ENCODE data around the gene SDK1.

The SDK1 gene

DNA sequence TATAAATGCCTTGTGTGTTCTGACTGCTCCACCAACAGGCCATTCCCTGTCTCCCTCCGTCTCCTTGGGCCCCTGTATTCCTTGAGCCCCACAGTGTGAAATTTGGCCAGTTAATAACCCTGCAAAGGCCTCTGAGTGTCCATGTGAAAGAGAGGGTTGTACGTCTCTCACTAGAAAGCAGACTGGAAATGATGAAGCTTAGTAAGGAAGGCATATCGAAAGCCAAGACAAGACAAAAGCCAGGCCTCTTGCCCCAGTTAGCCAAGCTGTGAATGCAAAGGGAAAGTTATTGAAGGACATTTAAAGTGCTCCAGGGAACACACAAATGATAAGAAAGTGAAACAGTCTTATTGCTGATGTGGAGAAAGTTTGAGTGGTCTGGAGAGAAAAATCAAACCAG lies 680.2 kb downstream of the SDK1 start:
- no peak for DNase-seq (ENCODE audit: low read depth in 2 of 2)

DNA sequence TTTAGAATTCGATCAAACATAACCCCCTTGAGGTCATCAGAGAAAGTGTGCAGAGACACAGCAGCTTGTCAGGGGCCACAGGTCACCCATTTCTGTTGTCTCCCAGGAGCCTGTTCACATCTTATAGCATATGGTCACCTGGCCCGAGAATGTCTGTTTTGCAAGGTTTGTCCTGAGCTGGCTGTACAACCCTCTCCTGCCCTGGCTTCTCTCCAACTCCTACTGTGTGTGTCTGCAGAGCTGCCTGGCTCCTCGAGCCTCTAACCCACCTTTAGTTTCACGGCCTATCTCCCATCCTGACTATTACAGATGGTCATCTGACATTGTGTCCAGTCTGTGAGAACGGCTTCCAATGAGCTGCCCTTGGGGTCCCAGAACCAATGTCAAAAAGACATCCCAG lies 683.4 kb downstream of the SDK1 start:
- DNase-seq (ENCODE audit: low read depth in 2 of 2) = no peak

DNA sequence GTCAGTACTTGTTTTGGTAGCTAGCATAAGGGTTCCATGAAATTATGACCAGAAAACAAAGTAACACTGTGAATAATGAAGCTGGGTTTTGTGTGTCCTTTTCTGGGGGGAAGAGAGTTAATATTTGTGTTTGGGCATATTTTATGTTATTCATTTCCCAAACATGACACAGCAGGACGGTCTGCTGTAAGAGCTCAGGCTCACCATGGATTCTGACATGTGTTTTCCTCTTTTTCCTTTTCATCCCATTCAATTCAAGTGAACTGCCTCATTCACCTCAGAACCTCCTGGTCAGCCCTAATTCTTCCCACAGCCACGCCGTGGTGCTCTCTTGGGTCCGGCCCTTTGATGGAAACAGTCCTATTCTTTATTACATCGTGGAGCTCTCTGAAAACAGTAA lies 685.9 kb downstream of the SDK1 start:
- DNase-seq (ENCODE audit: low read depth in 2 of 2) = no peak

DNA sequence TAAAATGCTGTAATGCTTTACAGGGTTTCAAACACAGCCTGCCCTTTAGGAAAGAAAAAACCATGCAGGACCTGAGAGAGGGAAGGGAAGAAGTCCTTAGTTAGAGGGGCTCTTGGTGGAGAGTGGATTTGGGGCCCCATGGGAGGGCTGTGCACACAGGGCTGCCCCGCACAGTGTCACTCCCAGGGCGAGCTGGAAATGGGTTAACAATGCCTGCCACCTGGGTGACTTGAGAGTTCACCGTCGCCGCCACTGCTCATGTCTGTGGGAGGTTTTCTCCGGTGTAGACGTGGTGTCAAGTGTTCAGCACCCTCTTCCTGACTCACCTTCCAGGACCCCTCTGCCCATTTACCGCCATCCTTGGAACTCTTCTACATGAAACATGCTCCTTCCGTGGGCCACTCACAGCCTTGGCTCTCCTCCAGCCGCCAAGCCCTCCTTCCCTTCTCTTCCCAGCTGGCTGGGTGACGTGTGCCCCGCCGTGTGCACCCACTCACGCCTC lies 686.4 kb downstream of the SDK1 start:
- DNase-seq (ENCODE audit: low read depth in 2 of 2) = no peak

DNA sequence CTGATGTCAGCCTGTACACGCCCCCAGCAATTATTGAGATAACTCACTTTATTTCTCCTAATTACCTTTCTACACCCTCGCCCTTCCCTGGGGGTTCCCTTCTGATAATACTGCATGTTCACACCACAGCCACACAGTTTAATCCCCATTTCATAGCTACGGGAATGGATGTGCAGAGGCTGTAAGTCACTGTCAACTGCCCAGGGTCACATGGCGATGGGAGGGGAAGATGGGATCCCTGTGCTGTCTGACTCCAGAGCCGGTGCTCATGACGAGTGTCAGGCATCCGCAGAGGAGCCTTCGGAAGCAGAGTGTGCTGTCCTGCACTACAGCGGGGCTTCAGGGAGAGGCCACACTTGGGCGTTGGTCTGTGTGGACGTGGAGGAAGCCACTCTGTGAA lies 688.7 kb downstream of the SDK1 start:
- no peak for DNase-seq (ENCODE audit: low read depth in 2 of 2)

DNA sequence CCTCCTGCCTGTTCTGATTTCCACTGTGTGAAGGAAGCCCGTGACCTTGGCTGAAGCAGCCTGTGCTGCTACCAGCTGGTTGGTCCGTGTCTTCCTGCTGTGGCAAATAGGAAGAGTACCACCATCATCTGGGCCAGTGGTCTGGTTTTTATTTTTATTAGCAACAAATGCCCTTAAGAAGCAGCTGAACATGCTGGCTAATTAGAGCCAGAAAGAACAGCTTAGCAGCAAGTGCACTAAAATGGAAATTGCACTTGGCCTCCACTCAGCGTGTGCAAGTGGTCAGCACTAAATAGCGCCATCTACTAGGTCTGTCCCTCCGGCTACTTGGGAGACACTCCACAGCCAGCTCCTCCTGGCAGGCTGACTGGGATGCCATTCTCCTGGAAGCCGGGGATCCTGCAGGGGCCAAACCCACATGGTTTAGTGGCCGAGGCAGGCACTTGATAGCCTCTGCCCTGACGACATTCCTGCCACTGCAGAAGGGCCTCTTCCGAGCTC lies 690.7 kb downstream of the SDK1 start:
- DNase-seq (ENCODE audit: low read depth in 2 of 2) = no peak

DNA sequence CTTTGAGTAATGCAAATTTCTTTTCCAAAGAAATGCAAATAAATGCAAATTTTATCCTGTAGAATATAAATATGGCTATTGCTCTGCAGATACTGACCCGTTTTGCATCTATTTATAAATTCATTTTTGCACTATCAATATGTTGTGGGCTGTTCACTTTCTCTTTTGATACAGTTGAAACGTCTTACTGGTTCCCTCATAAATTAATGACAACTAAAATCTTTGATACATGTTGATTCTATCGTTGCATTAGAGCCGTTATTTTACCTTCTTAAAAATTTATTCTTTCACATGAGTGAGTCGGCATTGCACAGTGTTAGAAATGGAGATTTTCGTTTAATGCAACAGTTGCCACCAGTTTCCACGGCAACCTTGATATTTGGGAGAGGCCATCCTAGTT lies 691.8 kb downstream of the SDK1 start:
- DNase-seq (ENCODE audit: low read depth in 2 of 2) = no peak

DNA sequence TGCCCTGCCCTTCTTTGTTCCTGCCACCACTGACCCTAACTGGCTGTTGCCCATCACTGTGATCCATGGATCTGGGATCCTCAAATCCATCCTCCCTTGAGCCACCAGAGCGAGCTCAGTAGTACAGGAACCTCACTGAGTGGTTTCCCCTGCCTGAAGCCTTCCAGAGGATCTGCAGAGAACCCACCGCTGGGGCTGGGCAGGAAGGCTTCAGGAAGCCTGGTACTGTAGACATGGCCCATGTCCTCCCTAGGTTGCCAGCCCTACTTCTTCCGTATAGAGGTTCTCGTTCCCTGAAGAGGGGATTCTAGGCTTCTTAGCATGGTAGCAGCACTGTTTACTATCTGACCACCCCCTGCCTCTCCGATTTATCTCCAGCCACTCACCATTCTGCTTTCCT lies 693.7 kb downstream of the SDK1 start:
- no peak for DNase-seq (ENCODE audit: low read depth in 2 of 2)

DNA sequence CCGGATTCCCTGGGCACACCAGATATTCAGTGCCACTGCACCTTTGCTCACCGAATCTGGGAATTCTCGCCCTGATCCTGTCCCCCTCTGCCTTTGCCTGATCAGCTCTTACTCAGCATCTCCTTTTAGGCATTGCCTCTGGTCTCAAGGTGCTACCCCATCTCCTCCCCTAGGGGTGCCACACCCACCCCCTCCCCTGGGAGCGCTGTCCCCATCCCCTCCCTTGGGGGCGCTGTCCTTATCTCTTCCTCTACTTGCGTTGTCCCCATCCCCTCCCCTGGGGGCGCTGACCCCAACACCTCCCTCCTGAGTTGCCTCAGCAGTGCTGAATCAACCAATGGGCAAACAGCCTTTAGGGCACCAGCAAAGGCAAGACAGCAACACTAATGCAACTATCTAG lies 694.1 kb downstream of the SDK1 start:
- DNase-seq (ENCODE audit: low read depth in 2 of 2) = no peak

DNA sequence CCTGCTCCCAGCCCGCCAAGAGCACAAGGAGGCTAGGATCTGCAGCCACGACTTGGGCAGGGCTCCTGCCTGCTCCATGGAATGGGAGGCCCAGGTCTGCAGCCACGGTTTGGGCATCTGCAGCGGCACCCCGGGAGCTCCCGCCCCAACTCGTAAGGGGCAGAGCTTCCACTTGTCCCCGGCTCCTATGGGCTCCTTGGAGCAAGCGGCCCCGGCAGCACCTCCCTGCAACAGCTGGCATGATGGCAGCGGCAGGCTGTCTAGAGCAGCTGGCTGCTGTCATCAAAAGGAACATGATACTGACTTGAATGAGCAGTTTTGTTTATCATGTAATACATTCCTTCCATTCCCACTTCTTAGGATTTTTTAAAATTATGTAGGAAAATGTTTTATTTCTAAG lies 697.0 kb downstream of the SDK1 start:
- no peak for DNase-seq (ENCODE audit: low read depth in 2 of 2)

DNA sequence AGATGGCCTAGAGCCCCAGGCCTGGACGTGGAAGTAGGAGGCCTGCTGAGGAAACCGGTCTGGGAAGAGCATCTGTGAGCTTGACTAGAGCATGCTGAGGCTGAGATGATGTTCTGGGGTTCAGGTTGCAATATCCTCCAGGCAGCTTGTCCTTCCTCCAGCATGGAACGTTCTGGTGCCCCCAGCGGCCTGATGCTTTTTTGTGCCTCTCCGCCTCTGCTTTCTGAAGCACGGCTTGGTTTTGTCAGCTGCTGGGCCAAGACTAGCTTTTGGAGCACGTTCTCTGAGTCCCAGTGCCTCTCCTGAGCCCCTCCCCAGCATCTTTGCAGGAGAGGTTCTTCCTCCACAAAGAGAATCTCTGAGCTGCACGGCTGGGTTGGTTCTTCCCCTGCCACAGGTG lies 699.1 kb downstream of the SDK1 start:
- no peak for DNase-seq (ENCODE audit: low read depth in 2 of 2)

DNA sequence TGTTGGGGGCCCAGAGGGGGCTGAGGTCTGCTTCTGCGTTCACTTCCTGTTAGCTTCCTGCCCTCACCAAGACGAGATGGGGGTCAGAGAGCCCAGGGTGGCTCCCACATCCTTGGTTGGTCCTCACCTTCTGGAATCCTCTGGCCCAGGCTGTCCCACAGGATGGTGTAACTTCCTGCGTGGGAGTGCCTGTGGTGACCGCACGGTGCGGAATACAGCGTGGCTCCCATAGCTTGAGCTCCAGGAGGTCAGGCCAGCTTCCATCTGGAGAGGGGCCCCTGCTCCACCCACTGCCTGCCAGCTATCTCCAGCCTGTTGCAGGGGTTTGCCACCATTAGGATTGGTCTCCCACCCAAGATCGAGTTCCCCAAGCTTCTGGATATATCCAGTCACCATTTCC lies 699.9 kb downstream of the SDK1 start:
- no peak for DNase-seq (ENCODE audit: low read depth in 2 of 2)

DNA sequence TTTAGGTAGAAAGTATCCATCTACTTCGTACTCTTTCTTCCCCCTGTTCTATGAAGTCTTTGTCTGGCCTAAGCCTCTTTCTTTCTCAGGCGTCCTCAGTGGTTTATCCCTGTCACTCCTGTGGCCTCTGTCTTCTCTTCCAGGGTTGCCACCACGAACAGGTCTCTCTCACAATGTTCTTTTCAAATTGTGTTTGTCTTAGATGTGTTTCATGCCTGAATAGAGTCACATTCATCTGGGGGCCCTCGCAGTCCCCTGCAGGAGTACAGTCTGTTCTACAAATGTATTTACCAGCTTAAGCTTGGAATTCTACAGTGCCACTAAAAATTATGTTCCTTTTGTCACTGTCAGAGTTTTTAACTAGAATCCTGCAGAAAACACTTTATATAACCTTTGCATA lies 700.7 kb downstream of the SDK1 start:
- no peak for DNase-seq (ENCODE audit: low read depth in 2 of 2)

DNA sequence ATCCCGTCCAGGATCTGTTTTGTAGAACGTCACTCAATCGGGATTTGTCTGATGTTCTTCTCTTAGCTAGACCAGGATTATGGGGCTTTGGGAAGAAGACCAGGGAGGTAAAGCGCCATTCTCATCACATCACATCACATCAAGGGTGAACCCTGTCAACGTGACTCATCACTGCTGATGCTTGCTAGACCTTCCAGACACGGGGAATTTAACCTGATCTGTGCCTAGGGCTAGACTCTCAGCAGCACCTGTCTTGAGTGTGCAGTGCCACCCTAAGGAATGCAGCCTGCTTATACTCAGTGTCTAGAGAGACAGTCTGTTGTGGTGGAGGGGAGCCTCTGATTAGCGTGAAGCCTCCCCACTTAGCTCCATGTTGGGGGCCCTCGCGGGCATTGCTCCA lies 702.5 kb downstream of the SDK1 start:
- DNase-seq (ENCODE audit: low read depth in 2 of 2) = no peak

DNA sequence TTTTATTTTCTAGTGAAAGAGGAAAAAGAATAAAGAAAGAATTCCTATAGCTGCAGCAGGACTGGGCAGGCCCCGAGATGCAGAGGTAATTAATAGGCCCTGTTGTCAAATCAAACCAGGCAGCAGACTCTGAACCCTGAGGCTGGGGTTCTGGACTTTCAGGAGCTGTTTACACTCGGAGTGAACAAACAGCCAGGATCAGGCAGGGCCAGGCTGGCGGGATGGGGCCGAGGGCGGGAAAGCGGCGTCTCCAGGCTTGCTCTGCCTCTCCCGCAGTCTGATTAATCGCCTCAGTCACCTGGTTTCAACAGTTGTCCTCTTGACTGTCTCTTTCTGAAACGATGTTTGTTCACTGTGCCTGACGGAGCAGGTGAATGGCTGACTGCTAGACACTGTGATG lies 705.6 kb downstream of the SDK1 start:
- no peak for DNase-seq (ENCODE audit: low read depth in 2 of 2)

DNA sequence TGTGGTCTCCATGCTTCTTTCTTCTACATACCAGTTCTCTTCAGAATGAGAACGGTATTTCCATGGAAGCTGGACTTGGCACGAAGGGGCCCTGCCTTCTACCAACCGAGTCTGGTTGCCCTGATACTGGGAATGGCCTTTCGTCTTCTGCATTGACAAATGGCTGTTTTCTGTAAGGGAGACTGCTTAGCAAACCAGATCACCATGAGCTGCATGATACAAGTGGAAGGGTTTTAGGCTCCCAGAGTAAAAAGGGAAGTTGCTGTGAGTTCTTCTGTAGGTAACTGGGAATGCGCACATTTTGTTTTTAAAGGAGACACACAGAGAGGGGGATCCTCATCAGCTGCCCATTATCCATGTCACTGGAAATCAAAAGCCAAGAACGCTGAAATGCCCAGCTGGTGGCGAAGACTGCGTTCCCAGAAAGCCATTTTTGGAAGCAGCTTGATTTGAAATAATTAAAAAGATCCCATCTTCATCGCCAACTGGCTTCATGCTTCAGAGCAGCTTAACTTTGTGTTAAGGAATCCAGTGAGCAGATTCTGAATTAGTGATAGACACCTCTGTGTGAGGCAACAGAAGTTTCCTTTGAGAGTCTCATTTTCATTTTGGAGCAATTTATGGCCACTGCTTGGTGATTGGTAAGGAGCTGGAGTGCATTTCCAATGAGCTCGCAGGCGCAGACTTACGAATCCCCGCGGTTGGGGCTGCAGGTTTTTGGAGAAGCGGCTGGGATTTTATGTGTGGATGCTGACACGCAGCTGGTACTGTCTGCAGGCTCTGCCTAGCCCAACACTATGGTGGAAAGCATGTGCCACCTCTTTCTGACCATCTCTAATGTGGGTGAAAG lies 708.4 kb downstream of the SDK1 start:
- no peak for DNase-seq (ENCODE audit: low read depth in 2 of 2)

DNA sequence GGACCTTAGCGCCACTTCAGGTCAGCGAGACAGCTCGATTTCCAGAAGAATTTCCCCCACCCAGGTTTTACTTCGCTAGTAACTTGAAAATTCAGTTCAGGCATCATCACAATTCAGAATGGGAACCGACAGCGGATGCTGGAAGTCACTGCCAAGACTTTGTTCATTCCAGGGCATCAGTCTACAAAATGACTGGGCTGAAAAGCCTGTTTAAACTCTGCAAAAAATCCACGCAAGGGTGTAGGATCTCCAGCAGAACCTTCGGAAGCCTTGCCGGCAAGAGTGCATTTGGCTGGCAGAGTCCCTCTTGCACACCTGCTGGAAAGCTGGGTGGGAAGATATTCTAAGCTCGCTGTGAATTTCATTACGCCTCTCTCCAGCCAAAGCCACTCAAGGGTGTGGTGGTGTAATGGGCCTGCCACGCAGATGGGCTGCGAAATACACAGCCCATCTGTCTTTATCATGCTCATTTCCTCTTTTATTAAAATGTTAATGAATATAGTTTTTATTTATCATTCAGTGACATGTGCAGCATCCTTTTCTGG lies 709.1 kb downstream of the SDK1 start:
- no peak for DNase-seq (ENCODE audit: low read depth in 2 of 2)

DNA sequence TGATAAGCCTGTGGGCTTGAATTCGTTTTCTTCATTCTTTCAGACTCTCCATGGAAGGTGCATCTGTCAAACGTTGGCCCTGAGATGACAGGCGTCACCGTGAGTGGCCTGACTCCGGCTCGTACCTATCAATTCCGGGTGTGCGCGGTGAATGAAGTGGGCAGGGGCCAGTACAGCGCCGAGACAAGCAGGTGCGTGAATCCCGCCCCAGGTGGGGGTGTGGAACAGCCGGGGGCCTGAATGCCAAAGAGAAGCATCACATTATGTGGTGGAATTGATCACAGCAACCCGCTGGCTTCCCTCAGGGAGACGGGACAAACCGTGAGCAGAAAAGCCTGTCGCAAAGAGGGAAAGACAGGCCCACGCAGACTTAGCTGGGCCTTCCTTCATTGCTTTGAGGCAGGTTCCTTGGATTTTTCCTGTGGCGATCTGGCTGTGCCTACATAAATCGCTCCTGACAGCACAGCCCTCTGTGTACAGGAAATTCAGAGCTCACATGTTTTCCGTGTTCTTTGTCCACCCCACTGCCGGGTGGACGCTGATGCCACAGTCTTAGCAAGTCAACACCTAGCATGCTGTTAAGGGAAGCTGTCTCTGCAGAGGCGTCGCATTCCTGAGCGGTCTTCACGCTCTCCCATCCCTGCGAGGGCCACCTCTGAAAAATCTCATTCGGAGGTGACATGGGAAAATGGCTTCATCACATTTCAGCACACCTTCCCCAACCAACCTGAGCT lies 710.0 kb downstream of the SDK1 start:
- no peak for DNase-seq (ENCODE audit: low read depth in 2 of 2)

DNA sequence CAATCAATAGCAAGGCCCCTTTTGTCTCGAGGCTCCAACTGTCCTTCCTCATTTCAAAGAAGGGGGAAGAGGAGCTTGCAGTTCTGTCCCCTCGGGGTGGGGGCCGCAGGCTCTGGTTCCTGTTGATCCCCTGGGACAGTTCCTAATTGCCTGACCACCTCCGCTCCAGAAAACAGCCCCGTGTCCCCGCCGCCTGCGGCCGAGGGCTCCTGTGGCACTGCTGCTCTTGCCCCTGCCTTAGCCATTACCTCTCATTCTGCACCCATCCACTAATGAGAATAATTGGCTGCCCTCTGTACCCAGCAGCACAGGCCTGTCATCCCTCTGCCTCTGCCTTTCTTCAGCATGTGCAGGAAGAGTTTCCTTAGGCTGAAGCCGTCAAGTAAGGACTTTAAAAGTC lies 712.7 kb downstream of the SDK1 start:
- no peak for DNase-seq (ENCODE audit: low read depth in 2 of 2)

DNA sequence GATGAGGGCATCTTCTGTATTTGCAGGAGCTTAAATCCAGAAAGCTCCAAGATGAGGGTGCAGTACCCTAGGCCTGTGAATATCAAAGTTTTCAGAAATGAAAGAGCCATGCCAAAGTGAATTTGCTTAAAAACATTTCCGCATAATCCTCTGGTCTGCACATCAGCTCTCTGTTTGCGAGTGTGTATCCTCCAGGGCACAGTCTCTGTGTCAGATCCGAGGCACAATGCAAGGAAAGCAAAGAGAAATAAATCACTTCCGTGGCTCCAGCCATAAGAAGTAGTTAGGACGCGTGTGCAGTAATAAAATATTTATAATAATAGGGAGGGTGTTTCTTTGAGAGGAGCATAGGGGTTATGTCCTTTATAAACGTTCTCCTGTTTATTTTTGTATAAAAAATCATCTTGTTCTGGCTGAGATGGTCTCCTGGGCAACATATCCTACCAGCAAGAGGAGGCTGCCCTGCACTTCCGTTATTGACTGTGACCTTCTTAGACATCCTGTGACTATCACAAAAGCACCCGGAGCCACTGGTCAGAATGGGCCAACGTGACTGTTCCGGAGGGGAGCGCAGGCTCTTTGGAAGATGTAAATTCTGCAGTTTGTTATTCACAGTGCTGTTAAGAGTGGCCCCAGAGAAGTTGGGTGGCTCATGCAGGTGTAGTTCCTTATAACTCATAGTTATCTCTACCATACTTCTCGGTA lies 713.4 kb downstream of the SDK1 start:
- DNase-seq (ENCODE audit: low read depth in 2 of 2) = no peak

DNA sequence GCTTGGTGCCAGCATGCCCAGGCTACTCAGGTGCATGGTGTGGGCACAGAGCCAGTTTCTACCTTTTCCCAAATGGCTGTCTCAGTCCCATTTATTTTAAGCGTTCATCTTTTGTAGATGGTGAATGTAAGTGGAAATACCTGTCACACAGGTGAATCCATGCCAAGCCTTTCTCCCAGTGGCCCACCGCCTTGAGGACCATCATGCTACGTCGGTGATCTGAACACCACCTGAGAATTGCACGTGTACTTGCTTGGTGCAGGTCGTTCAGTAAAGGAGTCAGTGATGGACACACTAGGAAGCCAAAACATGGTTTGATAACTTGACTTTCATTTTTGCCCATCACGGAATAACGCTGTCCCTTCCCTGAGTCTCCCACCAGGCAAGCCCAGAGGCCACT lies 714.3 kb downstream of the SDK1 start:
- no peak for DNase-seq (ENCODE audit: low read depth in 2 of 2)

DNA sequence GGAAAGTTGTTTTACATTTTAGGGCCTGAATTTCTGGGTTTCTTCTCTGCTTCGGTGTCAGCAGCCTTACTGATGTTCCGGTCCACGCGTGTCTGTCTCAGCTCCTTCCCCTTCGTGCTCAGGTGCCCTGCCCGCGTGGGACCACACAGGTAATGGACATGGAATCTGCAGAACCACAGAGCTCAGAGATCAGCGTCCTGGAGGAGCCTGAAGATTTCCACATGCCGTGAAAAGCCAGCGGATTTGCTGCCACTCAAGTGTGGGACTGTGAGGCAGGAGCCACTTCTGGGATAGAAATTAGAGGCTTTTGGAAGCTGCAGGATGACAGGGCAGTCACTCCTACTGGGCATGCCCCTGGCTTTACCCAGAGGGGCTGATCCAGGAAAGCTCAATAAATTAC lies 714.9 kb downstream of the SDK1 start:
- no peak for DNase-seq (ENCODE audit: low read depth in 2 of 2)

Data from fibroblast of skin of left quadriceps (primary cell).